HL-60 (cell line): ENCODE results near the gene C10orf105.

Experiments
- DNase-seq, 2 experiments: peaks; one replicate each; pipeline ENCODE4 v3.0.0-alpha.2; 2010 to 2020; ENCODE audit warnings: low read depth in 1 of 2, low spot score in 1 of 2
- H3K27ac ChIP-seq: fragments of 250-450 bp; sonication (Bioruptor Pico); replicated peaks from 2 replicates; pipeline ENCODE4 v1.5.1; 2020; ENCODE audit warnings: mild to moderate bottlenecking, moderate library complexity
- H3K27me3 ChIP-seq: fragments of 250-450 bp; sonication (Bioruptor Pico); 2 replicates; pipeline ENCODE4 v1.5.1; 2021; ENCODE audit warnings: mild to moderate bottlenecking, moderate library complexity; ENCODE audit not compliant: insufficient read depth, poor library complexity, severe bottlenecking
- H3K4me3 ChIP-seq: replicated peaks from 2 replicates; pipeline ENCODE4 v1.5.1; 2011; ENCODE audit warnings: mild to moderate bottlenecking, control low read depth, low read length; ENCODE audit not compliant: insufficient read depth
- CTCF ChIP-seq: IDR thresholded peaks from one replicate; pipeline ENCODE4 v1.5.1; 2011; ENCODE audit warnings: low read length, control low read depth, inconsistent platforms; ENCODE audit not compliant: insufficient read depth
- GABPA ChIP-seq: IDR thresholded peaks from 2 replicates; pipeline ENCODE4 v1.6.1; 2012; ENCODE audit warnings: low read depth
- POLR2AphosphoS5 ChIP-seq: IDR thresholded peaks from 2 replicates; pipeline ENCODE4 v1.6.1; 2012; ENCODE audit warnings: low read depth
- REST ChIP-seq: IDR thresholded peaks from 2 replicates; pipeline ENCODE4 v1.6.1; 2012; ENCODE audit warnings: low read depth; ENCODE audit not compliant: insufficient replicate concordance
- SPI1 ChIP-seq: IDR thresholded peaks from 2 replicates; pipeline ENCODE4 v1.6.1; 2012; ENCODE audit warnings: low read depth, mild to moderate bottlenecking, borderline replicate concordance

The C10orf105 gene

GRCh38 chr10:71727738-71728737 is 8.5 kb upstream of the C10orf105 start:
- Histone ChIP-seq H3K27me3 (no peaks in the 10 kb centered on the region), H3K27ac (peak overlapping the region; percentile 85), H3K4me3 (no peak overlapping the region)
- DNase-seq, result peak in 1 of 2 experiments; percentile 97
- TF ChIP-seq SPI1 (peak; percentile 81), GABPA (no peak), REST (no peak), CTCF (no peak), POLR2AphosphoS5 (peak; percentile 69)

- Histone ChIP-seq H3K4me3 (no peak overlapping the region), H3K27ac (peak overlapping the region; percentile 85), H3K27me3 (no peaks in the 10 kb centered on the region)
- no peak for DNase-seq
- TF ChIP-seq REST (no peak), POLR2AphosphoS5 (no peak), SPI1 (no peak), CTCF (no peak), GABPA (no peak)
These were observed 7.6 kb upstream of the C10orf105 start for GRCh38 chr10:71727105-71727737.

GRCh38 chr10:71726580-71727104 is 7.1 kb upstream of the C10orf105 start:
- DNase-seq, result no peak
- Histone ChIP-seq H3K27ac (peak overlapping the region; percentile 85), H3K27me3 (no peaks in the 10 kb centered on the region), H3K4me3 (no peak overlapping the region)
- TF ChIP-seq GABPA (no peak), SPI1 (no peak), POLR2AphosphoS5 (no peak)

GRCh38 chr10:71725998-71726579 is 6.5 kb upstream of the C10orf105 start:
- DNase-seq, result peak in 1 of 2 experiments; percentile 63
- H3K27ac ChIP-seq, result peak overlapping the region; percentile 85
- no peaks in the 10 kb centered on the region for H3K27me3 ChIP-seq
- TF ChIP-seq CTCF (peak; percentile 34), SPI1 (no peak)
- no peak overlapping the region for H3K4me3 ChIP-seq
